Memory B cell (primary cell): Measurements from ENCODE around the gene SH2D4B.
"Not testable (repeated sequence)": the region's sequence is repeated elsewhere in the genome, so short reads cannot be mapped to it uniquely, and the experiment has no call there.

Source experiments
- ATAC-seq: fragments of 150-1000 bp; cut with Tn5 transposase; 2 replicates; pipeline ENCODE4 v1.10.0; 2021; ENCODE audit warnings: low read depth, mild to moderate bottlenecking, moderate library complexity
- DNase-seq, 2 donors: peaks; one replicate each; pipeline ENCODE4 v3.0.0; 2022; ENCODE audit warnings: low spot score in 2 of 2
- H3K27ac Mint-ChIP-seq: one replicate; pipeline ENCODE4 v1.8.0; 2022; ENCODE audit warnings: mild to moderate bottlenecking, moderate library complexity, mixed read lengths
- H3K27me3 Mint-ChIP-seq: one replicate; pipeline ENCODE4 v1.8.0; 2022; ENCODE audit warnings: mixed read lengths
- H3K36me3 Mint-ChIP-seq: one replicate; pipeline ENCODE4 v1.8.0; 2022; ENCODE audit warnings: mild to moderate bottlenecking, mixed read lengths
- H3K4me1 Mint-ChIP-seq: one replicate; pipeline ENCODE4 v1.8.0; 2022; ENCODE audit warnings: mixed read lengths
- H3K4me3 Mint-ChIP-seq: one replicate; pipeline ENCODE4 v1.8.0; 2022; ENCODE audit warnings: mild to moderate bottlenecking, moderate library complexity, mixed read lengths
- H3K9me3 Mint-ChIP-seq: one replicate; pipeline ENCODE4 v1.8.0; 2022; ENCODE audit warnings: mixed read lengths

The SH2D4B gene

DNA sequence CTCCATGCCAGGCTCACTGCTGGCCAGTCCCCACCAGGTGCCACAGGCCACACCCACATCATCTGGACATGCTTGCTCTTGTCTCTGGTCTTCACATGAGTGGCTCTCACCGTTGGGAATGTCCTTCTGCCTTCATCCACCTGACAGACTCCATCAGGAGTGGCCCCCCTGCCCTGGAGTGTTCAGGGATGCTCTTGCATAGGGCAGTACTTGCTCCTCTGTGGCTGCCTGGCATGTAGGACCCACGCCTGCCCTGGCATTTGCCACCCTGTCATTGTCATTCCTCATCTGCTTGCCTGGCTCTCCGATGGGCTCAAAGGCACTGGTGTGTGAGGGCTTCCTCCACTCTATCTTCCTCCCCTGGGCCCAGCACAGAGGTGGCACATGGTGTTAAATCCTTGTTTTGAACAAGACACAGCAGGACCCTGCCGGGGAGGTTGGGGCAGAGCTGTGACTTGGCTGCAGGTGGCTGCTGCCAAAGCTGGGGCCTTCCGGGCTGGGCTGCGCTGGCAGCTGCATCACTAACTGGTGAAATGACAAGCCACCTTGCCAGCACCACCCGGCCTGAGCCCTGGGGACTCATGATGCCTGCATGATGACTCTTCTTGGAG is 1.8 kb downstream of the SH2D4B start:
- Mint-ChIP-seq H3K4me3 (no peak overlapping the region), H3K4me1 (peaks cover 39% of the 10 kb centered on the region), H3K36me3 (no peaks in the 10 kb centered on the region), H3K27me3 (no peaks in the 10 kb centered on the region), H3K27ac (peak overlapping the region; percentile 84), H3K9me3 (no peaks in the 10 kb centered on the region)
- DNase-seq (peak in 1 of 2 donors; percentile 34), ATAC-seq (peak; percentile 39)

DNA sequence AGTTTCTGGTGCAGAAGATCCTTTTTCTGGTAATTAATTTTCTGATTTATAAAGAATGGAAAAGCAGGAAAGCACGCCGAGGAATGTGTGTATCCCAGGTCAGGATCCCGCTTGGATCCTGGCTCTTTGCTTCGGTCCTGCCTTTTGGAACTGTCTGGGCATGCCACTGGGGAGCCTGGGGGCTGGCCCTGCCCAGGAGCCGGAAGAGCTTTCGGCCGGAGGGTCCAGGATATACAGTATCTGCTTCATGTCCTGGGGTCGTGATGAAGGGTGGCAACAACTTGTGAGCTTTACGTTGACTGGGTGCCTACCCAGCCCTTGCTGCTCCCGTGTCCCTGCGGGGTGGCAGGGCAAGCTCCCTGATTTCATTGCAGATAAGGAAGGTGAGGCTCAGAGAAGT is 2.4 kb downstream of the SH2D4B start:
- Mint-ChIP-seq H3K27me3 (peaks cover 2% of the 10 kb centered on the region), H3K9me3 (no peaks in the 10 kb centered on the region), H3K27ac (no peak overlapping the region), H3K4me1 (peaks cover 39% of the 10 kb centered on the region), H3K36me3 (no peaks in the 10 kb centered on the region), H3K4me3 (peak overlapping the region; percentile 79)
- ATAC-seq = no peak
- no peak for DNase-seq

DNA sequence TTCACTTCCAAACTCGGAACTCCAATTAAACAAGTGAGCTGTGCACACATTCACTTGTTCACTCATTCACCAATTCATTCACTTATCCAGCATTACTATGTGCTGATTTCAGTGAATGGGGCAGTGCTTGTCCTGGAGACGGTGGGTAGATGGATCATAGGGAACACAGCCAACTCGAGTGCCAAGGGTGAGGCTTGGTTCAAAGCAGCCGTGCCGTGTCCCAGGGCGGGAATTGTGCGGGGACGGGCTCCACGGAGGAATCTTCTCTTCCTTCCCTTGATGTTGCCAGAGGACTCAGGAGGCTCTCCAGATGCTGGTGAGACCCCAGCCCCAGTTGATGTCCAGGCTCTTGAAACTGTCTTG is 2.9 kb downstream of the SH2D4B start:
- H3K36me3 Mint-ChIP-seq = no peaks in the 10 kb centered on the region
- H3K9me3 Mint-ChIP-seq = no peaks in the 10 kb centered on the region
- DNase-seq (no peak), ATAC-seq (no peak)
- peak overlapping the region; percentile 86 for H3K27ac Mint-ChIP-seq
- peak overlapping the region; percentile 79 for H3K4me3 Mint-ChIP-seq
- peaks cover 40% of the 10 kb centered on the region for H3K4me1 Mint-ChIP-seq
- peaks cover 5% of the 10 kb centered on the region for H3K27me3 Mint-ChIP-seq

DNA sequence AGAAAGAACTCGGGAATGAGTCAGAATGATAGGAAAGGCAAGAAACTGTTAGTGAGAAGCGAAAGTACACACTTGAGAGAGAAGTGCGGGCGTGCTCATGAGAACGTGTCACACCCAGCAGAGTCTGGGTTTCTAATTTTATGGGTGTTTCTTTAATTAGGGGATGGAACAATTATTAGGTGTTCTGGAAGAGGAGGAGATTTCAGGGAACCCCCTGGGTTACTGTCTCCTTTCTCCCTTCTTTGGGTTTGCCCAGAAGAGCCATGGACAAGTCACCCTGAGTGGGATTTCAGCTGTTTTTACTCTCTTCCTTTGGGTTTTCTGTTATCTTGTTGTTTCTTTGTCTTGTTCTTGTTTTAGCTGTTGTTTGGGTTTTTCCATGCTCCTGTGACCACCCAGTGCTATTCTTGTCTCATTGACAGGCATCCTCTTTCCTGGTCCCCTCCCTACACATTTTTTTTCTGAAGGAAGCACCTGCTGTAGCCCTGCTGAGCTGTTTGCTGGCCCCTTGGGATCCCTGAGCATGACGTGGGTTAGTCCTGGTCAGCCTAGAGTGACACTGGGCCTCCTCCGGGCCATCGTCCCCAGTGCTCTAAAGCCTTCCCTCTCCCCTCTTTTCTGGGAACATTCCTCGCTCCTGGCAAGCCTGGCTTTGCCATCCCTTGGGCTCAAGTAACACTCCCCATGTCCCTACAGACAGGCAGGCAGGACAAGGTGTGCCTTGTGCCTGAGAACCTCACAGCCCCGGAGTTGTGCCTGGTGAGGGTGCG is 3.5 kb downstream of the SH2D4B start:
- peak overlapping the region; percentile 86 for H3K27ac Mint-ChIP-seq
- H3K9me3 Mint-ChIP-seq = no peaks in the 10 kb centered on the region
- peaks cover 5% of the 10 kb centered on the region for H3K27me3 Mint-ChIP-seq
- H3K36me3 Mint-ChIP-seq = no peaks in the 10 kb centered on the region
- H3K4me1 Mint-ChIP-seq = peaks cover 37% of the 10 kb centered on the region
- DNase-seq = no peak
- H3K4me3 Mint-ChIP-seq = peak overlapping the region; percentile 79
- peak; percentile 69 for ATAC-seq

DNA sequence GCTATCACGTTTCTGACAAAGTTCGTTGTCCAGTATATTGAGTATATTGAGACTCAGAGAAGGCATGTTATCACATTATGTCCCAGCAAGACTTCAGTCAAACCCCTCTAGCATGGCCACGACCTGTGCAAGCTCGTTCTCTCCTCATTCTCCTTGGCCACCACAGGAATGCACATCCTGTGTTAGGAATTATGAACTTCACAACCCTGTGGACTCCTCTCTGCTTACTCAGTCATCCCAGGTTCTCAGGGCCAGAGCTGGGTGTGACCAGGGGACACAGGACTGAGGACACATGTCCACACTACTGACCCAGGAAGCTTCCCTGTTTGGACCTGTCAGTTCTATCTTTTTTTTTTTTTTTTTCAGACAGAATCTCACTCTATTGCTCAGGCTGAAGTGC is 4.4 kb downstream of the SH2D4B start:
- Mint-ChIP-seq H3K9me3 (no peaks in the 10 kb centered on the region), H3K27ac (peak overlapping the region; percentile 86), H3K27me3 (peaks cover 5% of the 10 kb centered on the region), H3K36me3 (no peaks in the 10 kb centered on the region), H3K4me1 (peaks cover 35% of the 10 kb centered on the region), H3K4me3 (no peak overlapping the region)
- no peak for DNase-seq
- no peak for ATAC-seq

DNA sequence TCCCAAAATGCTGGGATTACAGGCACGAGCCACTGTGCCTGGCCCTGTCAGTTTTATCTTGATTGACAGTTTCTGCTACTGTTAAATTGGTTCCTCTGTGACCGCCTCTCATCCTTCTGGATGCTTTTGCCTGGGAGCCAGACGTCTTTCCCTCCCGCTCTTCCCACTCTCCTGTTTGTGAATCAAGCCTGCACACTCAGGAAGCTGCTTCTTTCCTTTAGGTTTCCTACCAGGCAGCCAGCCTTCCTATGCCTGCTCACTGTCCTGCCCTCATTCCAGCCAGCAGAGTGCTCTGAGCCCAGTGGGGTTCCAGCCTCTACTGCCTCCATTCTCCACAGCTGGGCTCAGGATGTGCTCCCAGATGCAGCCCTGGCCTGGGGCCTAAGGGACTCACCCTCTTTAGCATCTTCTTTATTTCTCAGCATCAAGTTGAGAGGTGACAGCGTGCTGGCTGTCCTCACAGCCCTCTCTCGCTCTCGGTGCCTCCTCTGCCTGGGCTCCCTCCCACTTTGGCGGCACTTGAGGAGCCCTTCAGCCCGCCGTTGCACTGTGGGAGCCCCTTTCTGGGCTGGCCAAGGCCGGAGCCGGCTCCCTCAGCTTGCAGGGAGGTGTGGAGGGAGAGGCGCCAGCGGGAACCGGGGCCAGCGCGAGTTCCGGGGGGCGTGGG is 5.1 kb downstream of the SH2D4B start:
- Mint-ChIP-seq H3K27ac (no peak overlapping the region), H3K4me1 (peaks cover 35% of the 10 kb centered on the region), H3K27me3 (peaks cover 5% of the 10 kb centered on the region), H3K36me3 (no peaks in the 10 kb centered on the region), H3K9me3 (no peaks in the 10 kb centered on the region), H3K4me3 (no peak overlapping the region)
- no peak for ATAC-seq
- DNase-seq = no peak

DNA sequence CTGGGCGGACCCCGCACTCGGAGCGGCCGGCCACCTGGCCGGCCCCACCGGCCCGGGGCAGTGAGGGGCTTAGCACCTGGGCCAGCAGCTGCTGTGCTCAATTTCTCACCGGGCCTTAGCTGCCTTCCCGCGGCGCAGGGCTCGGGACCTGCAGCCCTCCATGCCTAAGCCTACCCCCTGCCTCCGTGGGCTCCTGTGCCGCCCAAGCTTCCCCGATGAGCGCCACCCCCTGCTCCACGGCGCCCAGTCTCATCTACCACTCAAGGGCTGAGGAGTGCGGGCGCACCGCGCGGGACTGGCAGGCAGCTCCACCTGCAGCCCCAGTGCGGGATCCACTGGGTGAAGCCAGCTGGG is 5.6 kb downstream of the SH2D4B start:
- not testable (repeated sequence) for DNase-seq, H3K4me3 Mint-ChIP-seq, H3K9me3 Mint-ChIP-seq, ATAC-seq, H3K36me3 Mint-ChIP-seq, H3K27ac Mint-ChIP-seq, H3K27me3 Mint-ChIP-seq
- peaks cover 35% of the 10 kb centered on the region for H3K4me1 Mint-ChIP-seq

DNA sequence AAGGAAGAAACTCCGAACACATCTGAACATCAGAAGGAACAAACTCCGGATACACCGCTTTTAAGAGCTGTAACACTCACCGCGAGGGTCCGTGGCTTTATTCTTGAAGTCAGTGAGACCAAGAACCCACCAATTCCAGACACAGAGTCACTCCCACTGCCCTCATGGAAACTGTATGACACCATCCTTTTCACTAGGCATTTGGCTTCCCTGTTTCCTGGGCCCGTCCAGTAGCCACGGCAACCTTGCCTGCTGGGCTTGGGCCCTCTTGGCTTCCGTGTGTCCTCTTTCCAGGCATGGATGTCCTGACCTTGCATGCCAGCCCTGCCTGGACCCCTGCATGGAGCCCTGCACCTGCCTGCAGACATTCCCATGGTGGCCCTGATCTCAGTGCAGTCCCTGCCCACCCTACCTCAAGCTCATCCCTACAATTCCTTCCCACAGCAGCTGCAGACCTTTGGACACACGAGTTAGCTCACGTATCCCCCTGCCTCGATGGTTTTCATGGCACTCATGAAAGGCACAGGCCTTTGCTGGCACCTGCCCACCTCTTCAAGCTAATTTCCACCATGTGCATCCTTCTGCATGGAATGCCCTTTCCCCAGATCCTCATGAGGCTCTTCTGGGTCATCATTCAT is 6.7 kb downstream of the SH2D4B start:
- no peak overlapping the region for H3K27ac Mint-ChIP-seq
- ATAC-seq (no peak), DNase-seq (no peak)
- peaks cover 32% of the 10 kb centered on the region for H3K4me1 Mint-ChIP-seq
- peaks cover 10% of the 10 kb centered on the region for H3K27me3 Mint-ChIP-seq
- no peaks in the 10 kb centered on the region for H3K36me3 Mint-ChIP-seq
- H3K4me3 Mint-ChIP-seq = no peak overlapping the region
- H3K9me3 Mint-ChIP-seq = no peaks in the 10 kb centered on the region

DNA sequence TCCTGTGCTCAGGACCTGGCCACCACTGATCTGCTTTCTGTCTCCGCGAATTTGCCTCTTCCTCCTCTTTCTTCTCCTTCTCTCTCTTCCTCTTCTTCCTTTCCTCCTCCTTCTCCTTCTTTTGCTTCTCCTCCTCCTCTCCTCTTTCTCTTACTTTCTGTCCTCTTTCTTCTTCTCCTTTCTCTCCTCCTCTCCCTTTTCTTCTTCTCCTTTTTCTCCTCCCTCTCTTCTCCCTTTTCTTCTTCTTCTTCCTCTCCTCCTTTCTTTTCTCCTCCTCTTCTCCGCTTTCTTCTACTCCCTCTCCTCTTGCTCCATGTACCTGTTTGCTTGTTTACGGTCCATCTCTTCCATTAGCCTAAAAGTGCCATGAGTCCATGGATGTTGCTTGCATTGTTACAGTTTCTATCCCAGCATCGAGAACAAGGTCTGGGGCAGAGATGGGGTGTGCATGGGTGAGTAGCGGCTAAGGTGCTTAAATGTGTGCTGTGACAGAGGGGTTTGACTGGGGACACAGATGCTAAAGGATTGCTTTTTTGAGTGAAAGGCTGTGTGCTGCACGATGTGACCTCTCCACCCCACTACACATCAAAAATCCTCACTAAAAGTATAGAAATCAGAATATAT is 7.7 kb downstream of the SH2D4B start:
- Mint-ChIP-seq H3K4me1 (peaks cover 25% of the 10 kb centered on the region), H3K36me3 (no peaks in the 10 kb centered on the region), H3K27me3 (peaks cover 10% of the 10 kb centered on the region), H3K9me3 (no peaks in the 10 kb centered on the region), H3K27ac (peak overlapping the region; percentile 12), H3K4me3 (no peak overlapping the region)
- DNase-seq = no peak
- no peak for ATAC-seq

DNA sequence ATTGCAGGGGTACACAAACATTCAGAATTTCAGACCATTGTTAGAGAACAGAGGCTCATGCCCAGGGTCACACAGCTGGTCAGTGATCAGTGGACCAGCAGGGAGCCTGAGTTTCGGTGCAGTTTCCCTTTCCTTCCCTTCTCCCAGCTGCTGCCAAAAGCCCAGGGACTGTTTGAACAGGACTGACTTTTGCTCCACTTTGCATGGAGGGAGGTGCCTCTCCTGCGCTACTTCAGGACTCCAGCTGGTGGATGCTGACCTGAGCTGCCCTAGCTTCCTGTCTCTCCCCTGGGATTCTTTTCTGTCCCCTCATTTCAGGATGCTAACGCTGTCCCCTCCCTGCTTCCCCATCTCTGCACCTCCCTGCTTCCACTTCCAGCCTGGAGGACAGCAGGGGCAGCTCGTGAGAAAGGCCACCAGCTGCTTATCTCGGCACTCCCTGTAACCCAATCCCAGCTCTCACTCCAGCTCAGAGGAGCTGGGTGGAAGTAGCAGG is 14.5 kb downstream of the SH2D4B start:
- Mint-ChIP-seq H3K4me3 (no peak overlapping the region), H3K27ac (no peak overlapping the region), H3K9me3 (no peaks in the 10 kb centered on the region), H3K27me3 (peaks cover 7% of the 10 kb centered on the region), H3K36me3 (no peaks in the 10 kb centered on the region), H3K4me1 (no peaks in the 10 kb centered on the region)
- DNase-seq (no peak), ATAC-seq (no peak)

DNA sequence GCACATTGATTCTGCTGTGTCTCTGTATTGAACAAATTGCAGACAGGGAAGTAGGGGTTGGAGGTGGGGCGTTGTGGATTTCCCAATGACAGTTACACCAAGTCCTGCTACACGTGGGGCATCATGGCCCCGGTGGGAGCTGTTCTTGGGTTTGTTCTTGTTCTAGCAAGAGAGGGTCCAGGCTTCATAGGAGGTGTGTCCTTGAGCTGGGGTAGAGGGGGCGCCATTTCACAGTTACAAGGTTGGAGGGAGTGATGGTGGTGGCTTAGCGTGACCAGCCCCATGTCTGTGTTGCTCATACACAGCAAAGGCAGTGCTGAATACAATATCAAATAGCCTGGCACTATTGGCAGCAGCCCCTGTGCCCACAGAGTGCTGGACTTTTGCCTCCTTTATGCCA is 15.7 kb downstream of the SH2D4B start:
- H3K36me3 Mint-ChIP-seq = no peaks in the 10 kb centered on the region
- no peak overlapping the region for H3K27ac Mint-ChIP-seq
- ATAC-seq (no peak), DNase-seq (no peak)
- no peaks in the 10 kb centered on the region for H3K9me3 Mint-ChIP-seq
- no peak overlapping the region for H3K4me3 Mint-ChIP-seq
- H3K27me3 Mint-ChIP-seq = peaks cover 7% of the 10 kb centered on the region
- H3K4me1 Mint-ChIP-seq = no peaks in the 10 kb centered on the region

DNA sequence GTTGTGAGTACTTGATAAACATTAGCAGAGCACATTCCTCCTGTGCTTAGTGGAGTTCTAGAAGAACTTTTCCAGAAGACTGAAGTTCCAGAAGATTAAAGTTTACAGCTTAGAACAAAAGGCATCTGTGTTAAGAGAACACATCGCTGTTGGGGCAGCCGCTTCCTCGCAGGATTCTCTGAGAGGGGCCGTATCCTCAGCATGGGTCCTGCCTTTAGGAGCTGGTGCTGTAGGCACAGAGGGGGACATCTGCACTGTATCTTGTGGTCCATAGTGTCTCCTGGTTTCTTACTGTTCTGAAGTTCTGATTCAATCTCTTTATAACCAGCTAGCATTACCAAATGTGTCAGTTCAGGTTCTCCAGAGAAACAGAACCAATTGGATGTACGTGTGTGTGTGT is 16.3 kb downstream of the SH2D4B start:
- Mint-ChIP-seq H3K36me3 (no peaks in the 10 kb centered on the region), H3K27ac (no peak overlapping the region), H3K4me3 (no peak overlapping the region), H3K27me3 (peaks cover 2% of the 10 kb centered on the region), H3K4me1 (no peaks in the 10 kb centered on the region), H3K9me3 (no peaks in the 10 kb centered on the region)
- no peak for DNase-seq
- no peak for ATAC-seq

DNA sequence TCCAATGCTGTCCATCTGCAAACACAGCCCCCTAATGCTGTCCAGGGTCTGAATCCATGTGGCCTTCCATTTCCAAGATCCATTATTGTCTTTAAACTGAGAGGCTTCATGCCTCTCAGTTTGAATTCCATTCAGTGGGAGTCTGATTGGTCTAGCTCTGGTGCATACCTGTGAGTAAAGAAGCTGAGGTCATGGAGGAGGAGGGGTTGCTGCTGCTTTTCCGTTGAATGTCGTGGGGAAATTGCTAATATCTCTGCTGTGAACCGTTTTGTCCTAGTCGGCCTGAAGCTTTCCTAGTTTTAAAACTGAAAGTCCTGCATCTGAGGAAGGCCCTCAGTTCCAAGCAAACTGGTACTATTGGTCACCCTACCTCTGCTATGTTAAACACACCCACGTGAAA is 17.7 kb downstream of the SH2D4B start:
- H3K27me3 Mint-ChIP-seq = peaks cover 2% of the 10 kb centered on the region
- H3K4me1 Mint-ChIP-seq = no peaks in the 10 kb centered on the region
- H3K36me3 Mint-ChIP-seq = no peaks in the 10 kb centered on the region
- ATAC-seq (no peak), DNase-seq (no peak)
- H3K27ac Mint-ChIP-seq = no peak overlapping the region
- no peaks in the 10 kb centered on the region for H3K9me3 Mint-ChIP-seq
- no peak overlapping the region for H3K4me3 Mint-ChIP-seq

DNA sequence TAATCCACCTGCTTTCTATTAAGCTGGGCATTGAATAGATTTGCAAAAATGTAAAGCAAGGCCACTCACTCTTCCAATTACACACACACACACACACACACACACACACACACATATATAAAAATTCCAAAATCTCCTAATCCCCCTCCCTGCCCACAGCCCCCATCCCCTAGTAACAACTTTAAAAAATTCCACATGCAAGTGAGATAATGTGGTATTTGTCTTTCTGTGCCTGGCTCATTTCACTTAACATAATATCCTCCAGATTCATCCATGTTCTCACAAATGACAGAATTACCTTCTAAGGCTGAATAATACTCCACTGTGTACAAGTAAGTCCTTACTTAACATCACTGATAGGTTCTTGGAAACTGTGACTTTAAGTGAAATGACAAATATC is 24.2 kb downstream of the SH2D4B start:
- Mint-ChIP-seq H3K9me3 (no peaks in the 10 kb centered on the region), H3K27ac (no peak overlapping the region), H3K36me3 (no peaks in the 10 kb centered on the region), H3K27me3 (peaks cover 8% of the 10 kb centered on the region), H3K4me1 (no peaks in the 10 kb centered on the region), H3K4me3 (no peak overlapping the region)
- DNase-seq (no peak), ATAC-seq (no peak)
